ENCODE results near the gene NEB.

GRCh38 chr2:151670346-151670745 is 63.9 kb downstream of the NEB start:
- TF ChIP-seq CTCF (IDR thresholded peaks at IDR 0.05) (no peak), POLR2A (IDR thresholded peaks at IDR 0.05) (no peak)
